ENCODE results near the gene PLCXD3.

The PLCXD3 gene

GRCh38 chr5:41374631-41375030 is 135.8 kb downstream of the PLCXD3 start:
- Histone ChIP-seq H3K4me3 (no peak overlapping the region), H3K27ac (no peak overlapping the region)
- TF ChIP-seq CTCF (IDR thresholded peaks at IDR 0.05), result no peak
- no peak for DNase-seq (ENCODE audit: low spot score)

GRCh38 chr5:41373230-41373629 is 137.2 kb downstream of the PLCXD3 start:
- H3K4me3 ChIP-seq, result no peak overlapping the region
- no peak overlapping the region for H3K27ac ChIP-seq
- no peak for TF ChIP-seq CTCF (IDR thresholded peaks at IDR 0.05)
- DNase-seq (ENCODE audit: low spot score), result no peak

- no peak for TF ChIP-seq CTCF (IDR thresholded peaks at IDR 0.05)
- DNase-seq (ENCODE audit: low spot score), result no peak
- Histone ChIP-seq H3K4me3 (no peak overlapping the region), H3K27ac (no peak overlapping the region)
These were observed 138.7 kb downstream of the PLCXD3 start for GRCh38 chr5:41371738-41372137.

- no peak for DNase-seq (ENCODE audit: low spot score)
- no peak for TF ChIP-seq CTCF (IDR thresholded peaks at IDR 0.05)
- H3K4me3 ChIP-seq, result no peak overlapping the region
- no peak overlapping the region for H3K27ac ChIP-seq
These were observed 139.9 kb downstream of the PLCXD3 start for GRCh38 chr5:41370482-41370881.

- Histone ChIP-seq H3K27ac (no peak overlapping the region), H3K4me3 (no peak overlapping the region)
- DNase-seq (ENCODE audit: low spot score), result no peak
- TF ChIP-seq CTCF (IDR thresholded peaks at IDR 0.05), result no peak
These were observed 140.6 kb downstream of the PLCXD3 start for GRCh38 chr5:41369799-41370198.

GRCh38 chr5:41368158-41368557 is 142.2 kb downstream of the PLCXD3 start:
- DNase-seq (ENCODE audit: low spot score), result no peak
- H3K4me3 ChIP-seq, result no peak overlapping the region
- TF ChIP-seq CTCF (IDR thresholded peaks at IDR 0.05), result no peak
- H3K27ac ChIP-seq, result no peak overlapping the region

GRCh38 chr5:41365369-41365768 is 145.0 kb downstream of the PLCXD3 start:
- H3K4me3 ChIP-seq, result no peak overlapping the region
- no peak for DNase-seq (ENCODE audit: low spot score)
- no peak for TF ChIP-seq CTCF (IDR thresholded peaks at IDR 0.05)
- H3K27ac ChIP-seq, result no peak overlapping the region

Data from coronary artery (tissue), 2 donors.